ENCODE results near the gene ANXA4.

DNA sequence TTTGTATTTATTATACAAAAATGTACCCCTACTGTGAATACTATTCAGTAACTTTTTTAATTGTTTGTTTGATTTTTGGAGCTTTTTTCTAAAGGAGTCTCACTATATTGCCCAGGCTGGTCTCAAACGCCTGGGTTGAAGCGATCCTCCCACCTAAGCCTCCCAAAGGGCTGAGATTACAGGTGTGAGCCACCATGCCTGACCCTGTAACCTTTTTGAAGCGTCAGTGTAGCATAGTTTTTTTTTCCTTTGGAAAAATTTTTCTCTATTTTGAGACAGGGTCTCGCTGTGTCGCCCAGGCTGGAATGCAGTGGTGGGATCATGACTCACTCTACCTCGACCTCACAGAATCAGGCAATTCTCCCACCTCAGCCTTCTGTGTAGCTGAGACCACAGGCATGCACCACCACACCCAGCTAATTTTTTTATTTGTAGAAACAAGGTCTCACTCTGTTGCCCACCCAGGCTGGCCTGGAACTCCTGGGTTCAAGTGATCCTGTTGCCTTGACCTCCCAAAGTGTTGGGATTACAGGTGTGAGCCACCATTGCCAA is 89.5 kb downstream of the ANXA4 start:
- TF ChIP-seq, protein P1, sequence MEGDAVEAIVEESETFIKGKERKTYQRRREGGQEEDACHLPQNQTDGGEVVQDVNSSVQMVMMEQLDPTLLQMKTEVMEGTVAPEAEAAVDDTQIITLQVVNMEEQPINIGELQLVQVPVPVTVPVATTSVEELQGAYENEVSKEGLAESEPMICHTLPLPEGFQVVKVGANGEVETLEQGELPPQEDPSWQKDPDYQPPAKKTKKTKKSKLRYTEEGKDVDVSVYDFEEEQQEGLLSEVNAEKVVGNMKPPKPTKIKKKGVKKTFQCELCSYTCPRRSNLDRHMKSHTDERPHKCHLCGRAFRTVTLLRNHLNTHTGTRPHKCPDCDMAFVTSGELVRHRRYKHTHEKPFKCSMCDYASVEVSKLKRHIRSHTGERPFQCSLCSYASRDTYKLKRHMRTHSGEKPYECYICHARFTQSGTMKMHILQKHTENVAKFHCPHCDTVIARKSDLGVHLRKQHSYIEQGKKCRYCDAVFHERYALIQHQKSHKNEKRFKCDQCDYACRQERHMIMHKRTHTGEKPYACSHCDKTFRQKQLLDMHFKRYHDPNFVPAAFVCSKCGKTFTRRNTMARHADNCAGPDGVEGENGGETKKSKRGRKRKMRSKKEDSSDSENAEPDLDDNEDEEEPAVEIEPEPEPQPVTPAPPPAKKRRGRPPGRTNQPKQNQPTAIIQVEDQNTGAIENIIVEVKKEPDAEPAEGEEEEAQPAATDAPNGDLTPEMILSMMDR (IDR thresholded peaks at IDR 0.05; ENCODE audit: low read depth, low read length, missing input control) = no peak
- TF ChIP-seq MAX (IDR thresholded peaks at IDR 0.05) (no peak), SP1 (IDR thresholded peaks at IDR 0.05) (no peak)

Measured in liver (tissue), 3 donors.